ENCODE measurements around the gene NPHP4.

DNA sequence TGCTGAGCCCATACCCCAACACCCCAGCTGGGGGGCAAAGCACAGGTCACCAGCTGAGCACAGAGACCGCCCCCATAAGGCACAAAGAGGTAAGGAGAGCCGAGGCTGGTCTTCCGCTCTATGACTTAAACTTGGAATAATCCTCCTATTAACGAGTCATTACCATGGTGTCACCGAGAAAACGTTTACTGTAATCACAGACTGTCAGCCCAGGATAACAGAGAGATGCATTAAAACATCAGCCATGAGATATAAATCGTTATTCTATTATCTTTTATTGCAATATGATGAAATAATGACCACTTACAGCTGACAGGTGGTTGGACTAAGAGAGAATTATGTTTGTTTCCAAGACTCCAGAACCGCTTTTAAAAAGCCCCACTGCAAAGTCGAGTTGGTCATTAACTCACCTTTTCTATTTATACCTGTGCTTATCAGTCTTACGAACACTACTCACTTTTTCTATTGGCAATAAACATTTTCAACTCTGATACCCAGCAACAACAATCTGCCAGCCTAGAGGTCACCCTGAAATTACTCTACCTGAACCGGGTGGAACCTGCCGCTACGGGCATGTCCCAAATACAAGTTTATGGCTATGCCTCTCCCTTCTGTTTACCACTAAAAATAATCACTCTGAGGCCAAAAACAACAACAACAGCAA, 21.5 kb downstream of the NPHP4 start:
- no peak for TF ChIP-seq CTCF (optimal IDR thresholded peaks at IDR 0.05 in 1 of 3, IDR thresholded peaks at IDR 0.05 in 1 of 3, conservative IDR thresholded peaks at IDR 0.05 in 1 of 3; ENCODE audit: extremely low read depth in 1 of 3, insufficient read depth in 2 of 3, low read length in 3 of 3)
- TF ChIP-seq EZH2 (IDR thresholded peaks at IDR 0.05; ENCODE audit: low read length): no peak
